ENCODE results near the gene NGFR. TPM values are rescaled to one million over a fixed set of nuclear protein-coding genes. Genes with fewer than 3 reads are reported as not detected.

The NGFR gene
- 1.8 and 2.3 TPM in 2 replicates for total RNA-seq (2014; rRNA removed; shearing (Covaris generic))

GRCh38 chr17:49494986-49495841, at the start of gene NGFR:
NGFR (plus strand) TSS chr17:49495293; CDS start chr17:49495418, 125 bp downstream.
- DNase-seq (ENCODE audit: low spot score), result no peak

GRCh38 chr17:49445591-49445990, 49.5 kb upstream of the NGFR start:
- no peak for DNase-seq (ENCODE audit: low spot score)

- no peak for DNase-seq (ENCODE audit: low spot score)
Measured at GRCh38 chr17:49447628-49448302, 47.3 kb upstream of the NGFR start.

GRCh38 chr17:49450181-49450580, 44.9 kb upstream of the NGFR start:
- no peak for DNase-seq (ENCODE audit: low spot score)

- DNase-seq (ENCODE audit: low spot score), result peak; percentile 46
Measured at GRCh38 chr17:49450735-49451134, 44.4 kb upstream of the NGFR start.

GRCh38 chr17:49452201-49452600, 42.9 kb upstream of the NGFR start:
- DNase-seq (ENCODE audit: low spot score), result no peak

- no peak for DNase-seq (ENCODE audit: low spot score)
Measured at GRCh38 chr17:49452661-49453060, 42.4 kb upstream of the NGFR start.

GRCh38 chr17:49454050-49454449, 41.0 kb upstream of the NGFR start:
- peak; percentile 57 for DNase-seq (ENCODE audit: low spot score)

GRCh38 chr17:49455272-49455861, 39.7 kb upstream of the NGFR start:
- DNase-seq (ENCODE audit: low spot score), result no peak

- DNase-seq (ENCODE audit: low spot score), result peak; percentile 90
Measured at GRCh38 chr17:49456183-49456965, 38.7 kb upstream of the NGFR start.

GRCh38 chr17:49457564-49458535, 37.2 kb upstream of the NGFR start:
- no peak for DNase-seq (ENCODE audit: low spot score)

GRCh38 chr17:49459401-49459984, 35.6 kb upstream of the NGFR start:
- DNase-seq (ENCODE audit: low spot score), result no peak

GRCh38 chr17:49460401-49460800, 34.7 kb upstream of the NGFR start:
- no peak for DNase-seq (ENCODE audit: low spot score)

- DNase-seq (ENCODE audit: low spot score), result no peak
Measured at GRCh38 chr17:49461580-49461979, 33.5 kb upstream of the NGFR start.

- no peak for DNase-seq (ENCODE audit: low spot score)
Measured at GRCh38 chr17:49464049-49464448, 31.0 kb upstream of the NGFR start.

GRCh38 chr17:49465331-49465903, 29.7 kb upstream of the NGFR start:
- no peak for DNase-seq (ENCODE audit: low spot score)

GRCh38 chr17:49466436-49466835, 28.7 kb upstream of the NGFR start:
- DNase-seq (ENCODE audit: low spot score), result no peak

GRCh38 chr17:49467175-49467574, 27.9 kb upstream of the NGFR start:
- DNase-seq (ENCODE audit: low spot score), result no peak

GRCh38 chr17:49468811-49469385, 26.2 kb upstream of the NGFR start:
- DNase-seq (ENCODE audit: low spot score), result no peak
